Upper lobe of left lung (tissue), 4 donors: Measurements from ENCODE around the gene EVA1A.

Experiments used
- POLR2A ChIP-seq, 4 donors: fragments of 450-650 bp; IDR thresholded peaks; one replicate each; pipeline ENCODE4 v1.5.1; 2016 to 2017; ENCODE audit warnings: antibody characterized with exemption in 4 of 4, mild to moderate bottlenecking in 2 of 4
- TF ChIP-seq, protein P1 (sequence below), 6 experiments: fragments of 450-650 bp in 4 of 6; fragments of 200-600 bp in 2 of 6; sonication (generic) in 2 of 6; IDR thresholded peaks; one replicate each; pipeline ENCODE4 v1.5.1; 2016 to 2019; ENCODE audit warnings: antibody characterized with exemption in 6 of 6

GRCh38 chr2:75602724-75603342 lies 42.1 kb upstream of the EVA1A start:
- TF ChIP-seq, protein P1, sequence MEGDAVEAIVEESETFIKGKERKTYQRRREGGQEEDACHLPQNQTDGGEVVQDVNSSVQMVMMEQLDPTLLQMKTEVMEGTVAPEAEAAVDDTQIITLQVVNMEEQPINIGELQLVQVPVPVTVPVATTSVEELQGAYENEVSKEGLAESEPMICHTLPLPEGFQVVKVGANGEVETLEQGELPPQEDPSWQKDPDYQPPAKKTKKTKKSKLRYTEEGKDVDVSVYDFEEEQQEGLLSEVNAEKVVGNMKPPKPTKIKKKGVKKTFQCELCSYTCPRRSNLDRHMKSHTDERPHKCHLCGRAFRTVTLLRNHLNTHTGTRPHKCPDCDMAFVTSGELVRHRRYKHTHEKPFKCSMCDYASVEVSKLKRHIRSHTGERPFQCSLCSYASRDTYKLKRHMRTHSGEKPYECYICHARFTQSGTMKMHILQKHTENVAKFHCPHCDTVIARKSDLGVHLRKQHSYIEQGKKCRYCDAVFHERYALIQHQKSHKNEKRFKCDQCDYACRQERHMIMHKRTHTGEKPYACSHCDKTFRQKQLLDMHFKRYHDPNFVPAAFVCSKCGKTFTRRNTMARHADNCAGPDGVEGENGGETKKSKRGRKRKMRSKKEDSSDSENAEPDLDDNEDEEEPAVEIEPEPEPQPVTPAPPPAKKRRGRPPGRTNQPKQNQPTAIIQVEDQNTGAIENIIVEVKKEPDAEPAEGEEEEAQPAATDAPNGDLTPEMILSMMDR (IDR thresholded peaks at IDR 0.05) = no peak
- TF ChIP-seq POLR2A (IDR thresholded peaks at IDR 0.05) = no peak
